ENCODE data around the gene OR10H2.
"Not testable (repeated sequence)": the region's sequence is repeated elsewhere in the genome, so short reads cannot be mapped to it uniquely, and the experiment has no call there.

The OR10H2 gene

DNA sequence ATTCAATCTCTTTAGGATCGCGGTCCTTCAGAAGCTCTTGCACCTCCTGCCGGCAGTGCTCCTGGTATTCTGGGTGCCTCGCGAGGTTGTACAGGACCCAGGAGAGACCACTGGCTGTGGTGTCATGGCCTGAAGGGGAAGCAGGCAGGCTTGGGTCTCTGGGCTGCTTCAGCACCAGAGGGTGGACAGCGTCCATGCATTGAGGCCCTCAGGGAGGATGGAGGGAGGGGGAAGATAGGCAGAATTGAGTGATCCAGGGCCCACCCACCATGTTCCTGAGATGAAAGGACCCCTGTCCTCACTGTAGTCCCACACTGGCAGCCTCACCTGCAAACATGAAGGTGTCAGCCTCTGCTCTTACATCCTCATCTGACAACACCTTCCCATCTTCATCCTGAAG lies 41.8 kb downstream of the OR10H2 start:
- no peak for DNase-seq

DNA sequence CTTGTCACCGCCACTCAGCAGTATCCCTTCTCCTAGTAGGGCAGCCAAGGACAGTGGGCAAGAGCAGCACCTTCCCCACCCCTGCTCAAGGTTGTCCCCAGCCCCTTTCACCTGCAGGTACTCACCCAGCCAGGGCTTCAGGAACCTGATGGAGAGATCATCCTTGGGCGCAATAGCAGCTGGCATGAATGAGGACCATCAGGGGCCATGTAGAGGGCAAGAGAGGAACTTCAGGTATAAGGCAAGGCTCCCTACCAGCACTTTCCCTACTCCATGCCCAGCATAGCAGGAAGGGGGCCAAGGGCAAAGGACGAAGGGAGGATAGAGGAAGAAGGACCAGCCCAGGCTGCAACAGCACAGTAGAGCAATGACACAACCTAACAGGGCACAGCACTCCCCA lies 46.3 kb downstream of the OR10H2 start:
- not testable (repeated sequence) for DNase-seq

- no peak for DNase-seq
These were observed 47.4 kb downstream of the OR10H2 start for GRCh38 chr19:15775249-15775648.

DNA sequence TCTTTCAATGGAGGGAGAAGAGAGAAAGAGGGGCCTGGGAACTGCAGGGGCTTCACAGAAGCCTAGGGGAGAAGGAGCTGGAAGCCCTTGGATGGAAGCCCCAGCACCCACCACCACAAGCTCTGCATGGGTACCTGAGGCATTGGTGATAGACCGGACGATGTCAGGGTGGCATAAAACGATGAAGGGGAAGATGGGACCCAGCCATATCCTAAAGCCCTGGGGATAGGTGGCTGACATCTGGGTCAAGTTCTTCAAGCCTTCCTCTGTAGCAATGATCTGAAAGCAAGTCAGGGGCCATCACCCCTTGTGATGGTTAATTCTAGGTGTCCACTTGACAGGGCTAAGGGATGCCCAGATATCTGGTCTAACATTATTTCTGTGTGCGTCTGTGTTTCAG lies 48.4 kb downstream of the OR10H2 start:
- no peak for DNase-seq

DNA sequence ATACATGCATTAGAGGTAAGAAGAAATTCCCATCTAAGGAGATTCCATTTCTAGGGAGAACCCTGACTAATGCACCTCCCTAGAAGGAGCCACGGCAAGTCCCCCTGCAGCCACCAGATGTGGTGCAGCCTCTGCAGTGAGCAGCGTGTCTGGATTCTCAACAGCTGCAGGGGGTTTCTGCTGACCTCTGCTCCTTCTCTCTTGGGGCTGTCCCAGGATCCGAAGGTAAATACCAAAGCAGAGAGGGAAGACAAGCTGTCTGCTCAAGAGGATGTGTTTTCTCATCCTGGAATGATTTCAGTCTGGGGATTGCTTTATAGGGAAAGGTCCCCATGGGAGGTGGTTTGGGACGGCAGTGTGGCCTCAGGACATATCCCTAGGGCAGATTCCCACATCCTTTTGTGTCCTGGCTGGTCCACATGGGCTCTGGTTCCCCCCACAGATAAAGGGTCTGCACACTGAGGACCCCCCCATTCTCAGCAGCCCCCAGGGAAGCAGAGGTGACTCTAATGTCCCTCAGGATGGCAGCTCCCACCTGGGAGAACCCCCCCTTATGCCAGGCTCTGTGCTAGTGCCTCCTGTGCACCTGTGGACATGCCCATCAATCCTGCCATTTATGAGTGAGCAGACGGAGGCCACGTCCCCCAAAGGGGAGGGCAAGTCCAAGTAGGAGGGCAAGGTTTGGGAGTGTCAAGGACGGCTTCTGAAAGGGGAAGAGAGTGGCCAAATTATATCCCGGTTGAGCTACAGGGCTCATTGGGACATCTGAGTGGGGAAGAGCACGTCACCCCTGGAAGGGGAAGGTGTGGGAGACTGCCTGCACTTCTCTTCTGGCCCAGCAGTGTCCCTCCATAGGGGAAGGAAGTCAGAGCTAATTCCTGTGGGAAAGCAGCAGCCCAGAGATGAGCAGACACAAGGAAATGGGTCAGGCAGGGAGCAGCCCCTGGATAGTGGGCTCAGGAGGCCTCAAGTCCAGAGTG lies 49.5 kb downstream of the OR10H2 start:
- no peak for DNase-seq
